ENCODE measurements around the gene TBL3. TPM values are rescaled to one million over a fixed set of nuclear protein-coding genes. Genes with fewer than 3 reads are reported as not detected.
A peak's percentile ranks its signal among the peaks of the same experiment; 100 is the strongest.

The TBL3 gene
- total and polyA plus RNA-seq, 2 of the 8 experiments (the other 6 are each of a cell fraction or from before 2014, with no cell fraction given): 65.8 to 137 TPM

DNA sequence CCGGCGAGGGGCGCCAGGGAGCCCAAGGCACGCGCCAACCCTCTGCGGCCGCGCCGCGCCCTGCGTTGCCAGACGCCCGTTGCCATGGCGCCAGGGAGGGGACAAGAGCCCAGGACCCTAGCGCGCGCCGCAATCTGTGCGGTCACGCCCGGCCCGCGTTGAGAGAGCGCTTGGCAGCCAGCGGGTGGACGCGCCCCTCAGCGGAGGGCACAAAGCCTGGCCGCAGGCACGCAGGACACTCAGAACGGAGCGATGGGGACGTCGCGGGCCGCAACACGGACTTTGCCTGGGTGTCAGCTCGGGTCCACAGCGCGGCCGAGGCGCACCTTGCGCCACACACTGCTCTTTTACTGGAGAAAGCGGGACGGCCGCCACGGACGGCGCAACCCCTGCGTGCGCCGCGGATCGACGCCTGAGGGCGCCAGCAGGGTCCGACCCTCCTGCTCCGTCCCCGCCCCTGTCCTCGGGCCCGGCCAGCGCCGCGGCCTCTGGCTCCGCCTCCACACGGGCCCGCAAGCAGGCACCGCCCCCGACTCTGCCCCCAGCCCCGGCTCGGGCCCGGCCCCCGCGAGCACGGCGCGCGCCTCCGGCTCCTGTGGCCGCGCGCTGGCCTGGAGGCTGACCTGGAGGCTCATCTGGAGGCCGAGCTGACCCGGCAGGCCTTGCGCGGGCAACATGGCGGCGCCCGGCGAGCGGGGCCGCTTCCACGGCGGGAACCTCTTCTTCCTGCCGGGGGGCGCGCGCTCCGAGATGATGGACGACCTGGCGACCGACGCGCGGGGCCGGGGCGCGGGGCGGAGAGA, 11.9 kb downstream of the TBL3 start, which contains the start of gene GFER (continued):
- peak; percentile 63 to 93; a peak in 3 of 4 replicates for TF ChIP-seq SIN3A (conservative IDR thresholded peaks at IDR 0.05 in 1 of 2, IDR thresholded peaks at IDR 0.05 in 1 of 2; ENCODE audit: low read depth in 1 of 2, low read length in 2 of 2)

Data from H1 (cell line).